Right lobe of liver (tissue), 4 donors: ENCODE data around the gene INPP5A.

ENCODE experiments used
- CTCF ChIP-seq, 4 donors: fragments of 200-600 bp in 3 of 4; fragments of 450-650 bp in 1 of 4; IDR thresholded peaks; one replicate each; pipeline versions ENCODE4 v1.5.1 to v1.8.0; 2016 to 2022; ENCODE audit warnings: antibody characterized with exemption in 4 of 4, mild to moderate bottlenecking in 2 of 4
- POLR2A ChIP-seq: fragments of 450-650 bp; IDR thresholded peaks from one replicate; pipeline ENCODE4 v1.6.1; 2017; ENCODE audit warnings: antibody characterized with exemption, mild to moderate bottlenecking
- donor health status: DM: no; HTN: no; CAD: no.
- donor health status: DM: no; HTN: no; CAD: no.
- donor health status: DM: no; HTN: yes; CAD: no.

- TF ChIP-seq CTCF (IDR thresholded peaks at IDR 0.05) (no peak), POLR2A (no peak)
These were observed 160.7 kb downstream of the INPP5A start for GRCh38 chr10:132698211-132698751.
